MCF 10A (cell line): Measurements from ENCODE around the gene TFPI. TPM values are rescaled to one million over a fixed set of nuclear protein-coding genes. Genes with fewer than 3 reads are reported as not detected.

ENCODE experiments used
- BruUV-seq: library from RNA; stranded (reverse); fragments of 400-500 nt; replicated peaks from 2 replicates; lab custom pipeline; 2021; lab: Mats Ljungman, UMichigan
- CTCF ChIA-PET: fragments of 300-600 bp; sonication (Branson Sonifier 250); formaldehyde crosslinking; extraction: SDS; loops from one replicate; lab custom pipeline; 2021; ENCODE audit warnings: antibody characterized with exemption, inconsistent platforms; lab: Yijun Ruan, JAX
- POLR2A ChIA-PET: fragments of 300-600, 350-650 bp; sonication (Branson Sonifier 250); formaldehyde crosslinking; extraction: SDS; loops from one replicate; lab custom pipeline; 2020; ENCODE audit warnings: antibody characterized with exemption, inconsistent platforms; lab: Yijun Ruan, JAX
- DNase-seq: peaks from one replicate; pipeline ENCODE4 v3.0.0-alpha.2; 2018; ENCODE audit not compliant: unreplicated experiment
- H3K27ac Mint-ChIP-seq: one replicate; pipeline ENCODE4 v1.8.0; 2022; ENCODE audit warnings: mild to moderate bottlenecking, low read depth, mixed read lengths; ENCODE audit not compliant: unreplicated experiment
- H3K27me3 Mint-ChIP-seq: one replicate; pipeline ENCODE4 v1.8.0; 2022; ENCODE audit warnings: mixed read lengths; ENCODE audit not compliant: insufficient read depth, unreplicated experiment
- H3K36me3 Mint-ChIP-seq: one replicate; pipeline ENCODE4 v1.8.0; 2022; ENCODE audit warnings: mild to moderate bottlenecking, moderate library complexity, mixed read lengths; ENCODE audit not compliant: insufficient read depth, unreplicated experiment
- H3K4me1 Mint-ChIP-seq: one replicate; pipeline ENCODE4 v1.8.0; 2022; ENCODE audit warnings: mixed read lengths; ENCODE audit not compliant: insufficient read depth, unreplicated experiment
- H3K4me3 Mint-ChIP-seq: one replicate; pipeline ENCODE4 v1.8.0; 2022; ENCODE audit warnings: mild to moderate bottlenecking, moderate library complexity, mixed read lengths; ENCODE audit not compliant: unreplicated experiment
- H3K9me3 Mint-ChIP-seq: one replicate; pipeline ENCODE4 v1.8.0; 2022; ENCODE audit warnings: mixed read lengths; ENCODE audit not compliant: unreplicated experiment
- intact Hi-C: fragments of 100-400 bp; cut with micrococcal nuclease; formaldehyde crosslinking; loops from 2 replicates; pipeline ENCODE4 v1.14.1; 2022
- total RNA-seq: library from RNA; stranded (reverse); gene quantifications from 2 replicates; pipeline ENCODE4 v1.2.3, GENCODE V29; 2022
- TF ChIP-seq, protein P1 (sequence below): fragments of 200-600 bp; IDR thresholded peaks from one replicate; pipeline ENCODE4 v1.8.0; 2022; ENCODE audit warnings: antibody characterized with exemption, mild to moderate bottlenecking; ENCODE audit not compliant: unreplicated experiment

TFPI gene
- total RNA-seq, 1 experiment from 2014 or later, result 67.4 TPM

DNA sequence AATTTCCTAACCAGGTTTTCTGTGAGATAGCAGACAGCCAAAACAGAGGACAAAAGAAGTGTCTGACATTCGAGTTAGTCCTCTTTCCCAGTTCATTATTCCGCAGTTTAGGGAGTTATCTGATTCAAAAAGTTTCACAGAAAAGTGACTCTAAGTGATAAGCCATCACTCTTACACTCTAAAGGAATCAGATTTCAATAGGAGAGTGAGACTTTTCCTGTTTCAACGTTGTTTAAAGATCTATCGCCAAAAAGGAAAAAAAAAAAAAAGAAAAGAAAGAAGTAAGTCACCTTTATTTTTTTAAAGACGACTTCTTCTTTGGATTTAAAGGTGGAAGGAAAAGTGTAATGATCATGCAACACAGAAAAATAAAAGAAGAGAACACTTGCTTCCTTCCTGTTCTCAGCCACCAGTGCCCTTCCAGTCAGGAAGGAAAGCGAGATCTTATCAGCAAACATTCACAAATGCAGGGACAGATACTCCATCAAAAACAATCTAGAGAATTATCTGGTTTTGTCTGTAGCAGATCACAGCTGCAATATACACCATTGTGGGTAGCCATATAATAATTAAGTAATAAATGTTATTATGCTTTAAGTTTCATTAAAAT lies 49.8 kb downstream of the TFPI start:
- intact Hi-C loops, result loop anchor here (5.0 to 10.0 kb wide), 3 partner anchors 642 to 878 kb away; partner anchors contain the start of gene GULP1
- TF ChIP-seq, protein P1, sequence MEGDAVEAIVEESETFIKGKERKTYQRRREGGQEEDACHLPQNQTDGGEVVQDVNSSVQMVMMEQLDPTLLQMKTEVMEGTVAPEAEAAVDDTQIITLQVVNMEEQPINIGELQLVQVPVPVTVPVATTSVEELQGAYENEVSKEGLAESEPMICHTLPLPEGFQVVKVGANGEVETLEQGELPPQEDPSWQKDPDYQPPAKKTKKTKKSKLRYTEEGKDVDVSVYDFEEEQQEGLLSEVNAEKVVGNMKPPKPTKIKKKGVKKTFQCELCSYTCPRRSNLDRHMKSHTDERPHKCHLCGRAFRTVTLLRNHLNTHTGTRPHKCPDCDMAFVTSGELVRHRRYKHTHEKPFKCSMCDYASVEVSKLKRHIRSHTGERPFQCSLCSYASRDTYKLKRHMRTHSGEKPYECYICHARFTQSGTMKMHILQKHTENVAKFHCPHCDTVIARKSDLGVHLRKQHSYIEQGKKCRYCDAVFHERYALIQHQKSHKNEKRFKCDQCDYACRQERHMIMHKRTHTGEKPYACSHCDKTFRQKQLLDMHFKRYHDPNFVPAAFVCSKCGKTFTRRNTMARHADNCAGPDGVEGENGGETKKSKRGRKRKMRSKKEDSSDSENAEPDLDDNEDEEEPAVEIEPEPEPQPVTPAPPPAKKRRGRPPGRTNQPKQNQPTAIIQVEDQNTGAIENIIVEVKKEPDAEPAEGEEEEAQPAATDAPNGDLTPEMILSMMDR, result no peak
- ChIA-PET POLR2A (interaction anchor here (1.5 to 1.6 kb wide), 2 partner anchors 10 to 25 kb away, joined by 3 read pairs; no protein-coding TSS in a partner anchor), CTCF (interaction anchor here (0.7 to 7.8 kb wide), 2 partner anchors 25 to 76 kb away, joined by 3 to 363 read pairs; no protein-coding TSS in a partner anchor)
- no peak overlapping the region for H3K4me3 Mint-ChIP-seq
- BruUV-seq, result no TSS peak
- peaks cover 8% of the 10 kb centered on the region for H3K36me3 Mint-ChIP-seq
- no peaks in the 10 kb centered on the region for H3K27me3 Mint-ChIP-seq
- peaks cover 7% of the 10 kb centered on the region for H3K9me3 Mint-ChIP-seq
- DNase-seq, result no peak
- H3K4me1 Mint-ChIP-seq, result peaks cover 12% of the 10 kb centered on the region
- peak overlapping the region; percentile 20 for H3K27ac Mint-ChIP-seq

DNA sequence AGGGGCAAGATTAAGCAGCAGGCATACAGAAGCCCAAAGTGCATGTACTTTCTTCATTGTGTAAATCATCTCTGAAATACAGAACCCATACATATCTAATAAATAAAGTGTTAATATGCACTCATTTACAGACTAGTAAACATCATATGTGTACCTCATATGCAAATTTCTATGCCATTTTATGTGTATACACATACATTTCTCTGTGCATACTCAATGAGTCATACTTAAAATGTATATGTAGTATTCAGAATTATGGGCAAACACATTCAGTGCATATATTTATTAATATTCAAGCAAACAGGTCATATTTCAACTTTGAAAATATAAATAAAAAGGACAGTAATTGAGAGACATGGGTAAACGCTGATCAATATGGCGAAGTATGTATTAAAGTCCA lies 50.5 kb downstream of the TFPI start:
- H3K4me1 Mint-ChIP-seq, result peaks cover 12% of the 10 kb centered on the region
- DNase-seq, result no peak
- no peaks in the 10 kb centered on the region for H3K27me3 Mint-ChIP-seq
- no peak overlapping the region for H3K4me3 Mint-ChIP-seq
- H3K36me3 Mint-ChIP-seq, result peaks cover 7% of the 10 kb centered on the region
- H3K9me3 Mint-ChIP-seq, result peaks cover 5% of the 10 kb centered on the region
- BruUV-seq, result no TSS peak
- POLR2A ChIA-PET, result interaction anchor here (0.6 to 1.6 kb wide), 6 partner anchors 10 to 789 kb away, joined by 3 to 4 read pairs (median 3); no protein-coding TSS in a partner anchor
- TF ChIP-seq, protein P1, result no peak
- no peak overlapping the region for H3K27ac Mint-ChIP-seq
- CTCF ChIA-PET, result interaction anchor here (0.7 to 7.8 kb wide), 7 partner anchors 9 to 370 kb away, joined by 3 to 363 read pairs (median 5); no protein-coding TSS in a partner anchor
- intact Hi-C loops, result loop anchor here (5.0 to 10.0 kb wide), 3 partner anchors 641 to 879 kb away; partner anchors contain the start of gene GULP1

DNA sequence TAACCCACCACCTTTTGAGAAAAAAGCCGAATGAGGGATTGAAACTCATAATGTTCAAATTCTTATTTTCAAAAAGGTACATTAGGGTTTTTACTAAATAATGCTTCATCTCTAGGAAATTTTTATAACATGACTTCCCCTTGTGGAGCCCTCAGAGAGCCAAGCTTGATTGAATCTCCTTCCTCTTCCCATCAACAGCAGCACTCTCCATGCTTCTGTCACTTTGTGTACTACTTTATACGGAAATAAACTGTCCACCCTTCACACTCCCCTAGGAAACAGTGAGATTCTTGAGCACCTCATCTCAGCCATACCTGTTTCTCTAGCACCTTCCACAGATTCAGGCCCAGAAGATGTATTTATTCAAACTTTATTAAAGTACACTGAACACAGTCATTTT lies 51.8 kb downstream of the TFPI start:
- no peak for DNase-seq
- no TSS peak for BruUV-seq
- TF ChIP-seq, protein P1, result no peak
- Mint-ChIP-seq H3K9me3 (no peaks in the 10 kb centered on the region), H3K4me3 (no peak overlapping the region), H3K27ac (peak overlapping the region; percentile 1), H3K27me3 (no peaks in the 10 kb centered on the region), H3K36me3 (peaks cover 7% of the 10 kb centered on the region), H3K4me1 (peaks cover 12% of the 10 kb centered on the region)
- POLR2A ChIA-PET, result interaction anchor here (0.6 to 2.5 kb wide), 12 partner anchors 12 to 265 kb away, joined by 3 to 13 read pairs (median 3); partner anchors contain the start of gene TFPI
- CTCF ChIA-PET, result interaction anchor here (0.5 to 7.8 kb wide), 12 partner anchors 13 to 1022 kb away, joined by 3 to 363 read pairs (median 4); no protein-coding TSS in a partner anchor
- intact Hi-C loops, result loop anchor here (5.0 to 10.0 kb wide), 3 partner anchors 640 to 880 kb away; partner anchors contain the start of gene GULP1
